K562 (cell line): Measurements from ENCODE around the gene NRXN3.

Source experiments
- CBX1 ChIP-seq: sonication (generic); IDR thresholded peaks from 2 replicates; pipeline ENCODE4 v1.6.1; 2016; ENCODE audit warnings: antibody characterized with exemption, low read depth, mild to moderate bottlenecking
- ESRRA ChIP-seq: fragments of 450-650 bp; IDR thresholded peaks from 2 replicates; pipeline ENCODE4 v1.6.1; 2014; ENCODE audit warnings: low read depth, mild to moderate bottlenecking, moderate library complexity, borderline replicate concordance
- MTA3 ChIP-seq: fragments of 450-650 bp; formaldehyde crosslinking; IDR thresholded peaks from 2 replicates; pipeline ENCODE4 v1.6.1; 2017; ENCODE audit warnings: mild to moderate bottlenecking, borderline replicate concordance
- NRF1 ChIP-seq, 2 experiments: fragments of 450-650 bp; IDR thresholded peaks in 1 of 2; conservative IDR thresholded peaks in 1 of 2; 2 replicates each; pipeline ENCODE4 v1.6.1; 2014; ENCODE audit warnings: mild to moderate bottlenecking in 2 of 2
- POLR2A ChIP-seq: fragments of 450-650 bp; conservative IDR thresholded peaks from 2 replicates; pipeline ENCODE4 v1.6.1; 2016
- RAD21 ChIP-seq, 2 experiments: fragments of 250-450 bp in 1 of 2; fragments of 450-650 bp in 1 of 2; sonication (Bioruptor Pico) in 1 of 2; formaldehyde crosslinking in 1 of 2; IDR thresholded peaks in 1 of 2; conservative IDR thresholded peaks in 1 of 2; 2 replicates each; pipeline versions ENCODE4 v1.4.0 to v1.8.0; 2020 to 2022; ENCODE audit warnings: mild to moderate bottlenecking in 2 of 2, moderate library complexity in 1 of 2
- ZBED1 ChIP-seq: IDR thresholded peaks from 2 replicates; pipeline ENCODE4 v1.6.1; 2014
- ZFP30 ChIP-seq: fragments of 250-450 bp; sonication (Bioruptor Pico); IDR thresholded peaks from 2 replicates; pipeline ENCODE4 v1.8.0; 2022; ENCODE audit warnings: moderate library complexity, mild to moderate bottlenecking, inconsistent platforms, borderline replicate concordance
- ZNF561 ChIP-seq: fragments of 450-650 bp; formaldehyde crosslinking; conservative IDR thresholded peaks from 2 replicates; pipeline ENCODE4 v1.4.0; 2020; ENCODE audit warnings: mild to moderate bottlenecking, moderate library complexity
- TF ChIP-seq, protein P1 (sequence below): sonication (generic); formaldehyde crosslinking; IDR thresholded peaks from 2 replicates; pipeline ENCODE4 v1.8.0; 2023; ENCODE audit warnings: mild to moderate bottlenecking, missing genetic modification reagents
- TF ChIP-seq, protein P2 (sequence below), 2 experiments: fragments of 450-650 bp in 1 of 2; sonication (generic) in 1 of 2; formaldehyde crosslinking in 1 of 2; IDR thresholded peaks; 2 replicates each; pipeline versions ENCODE4 v1.7.1 to v1.9.0; 2016 to 2022; ENCODE audit warnings: inconsistent platforms in 1 of 2, mild to moderate bottlenecking in 1 of 2, missing genetic modification reagents in 1 of 2

DNA sequence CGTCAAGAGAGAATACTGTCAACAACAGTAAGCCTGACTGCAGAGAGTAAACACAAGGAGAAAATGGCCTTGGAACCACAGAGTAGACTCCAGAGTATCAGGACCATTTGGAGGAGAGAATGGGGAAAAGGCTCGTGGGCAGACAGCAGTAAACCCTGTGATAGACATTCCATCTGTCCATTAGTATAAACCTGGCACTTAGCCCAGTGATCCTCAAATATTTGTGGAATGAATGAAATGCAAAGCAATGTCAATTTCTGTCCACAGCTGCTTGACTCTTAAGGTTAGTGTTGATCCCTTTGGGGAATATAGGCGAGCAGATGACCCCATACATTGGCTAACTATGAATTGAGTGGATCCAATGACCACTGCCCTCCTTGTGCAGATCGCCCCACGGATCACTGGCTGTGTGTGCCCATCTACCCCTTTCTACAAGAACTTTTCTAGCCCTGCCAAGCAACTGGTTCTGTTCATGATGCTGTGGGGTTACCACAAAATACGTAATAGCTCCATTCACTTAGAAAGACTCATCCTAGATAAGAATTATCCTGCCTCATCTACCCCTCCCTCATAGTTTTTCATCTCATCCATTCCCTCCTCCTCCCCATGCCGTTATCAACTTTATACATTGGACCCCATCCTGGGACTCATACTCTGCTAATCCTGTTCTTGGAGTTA lies 846.8 kb downstream of the NRXN3 start:
- TF ChIP-seq NRF1 (conservative IDR thresholded peaks at IDR 0.05 in 1 of 2, IDR thresholded peaks at IDR 0.05 in 1 of 2) (no peak), POLR2A (no peak), ESRRA (no peak), RAD21 (CRISPR knock-in tag; conservative IDR thresholded peaks at IDR 0.05 in 1 of 2, IDR thresholded peaks at IDR 0.05 in 1 of 2) (no peak), ZFP30 (no peak), ZBED1 (no peak), ZNF561 (CRISPR knock-in tag) (no peak), CBX1 (no peak), MTA3 (no peak)
- TF ChIP-seq, protein P1, sequence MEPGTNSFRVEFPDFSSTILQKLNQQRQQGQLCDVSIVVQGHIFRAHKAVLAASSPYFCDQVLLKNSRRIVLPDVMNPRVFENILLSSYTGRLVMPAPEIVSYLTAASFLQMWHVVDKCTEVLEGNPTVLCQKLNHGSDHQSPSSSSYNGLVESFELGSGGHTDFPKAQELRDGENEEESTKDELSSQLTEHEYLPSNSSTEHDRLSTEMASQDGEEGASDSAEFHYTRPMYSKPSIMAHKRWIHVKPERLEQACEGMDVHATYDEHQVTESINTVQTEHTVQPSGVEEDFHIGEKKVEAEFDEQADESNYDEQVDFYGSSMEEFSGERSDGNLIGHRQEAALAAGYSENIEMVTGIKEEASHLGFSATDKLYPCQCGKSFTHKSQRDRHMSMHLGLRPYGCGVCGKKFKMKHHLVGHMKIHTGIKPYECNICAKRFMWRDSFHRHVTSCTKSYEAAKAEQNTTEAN, result no peak
- TF ChIP-seq, protein P2, sequence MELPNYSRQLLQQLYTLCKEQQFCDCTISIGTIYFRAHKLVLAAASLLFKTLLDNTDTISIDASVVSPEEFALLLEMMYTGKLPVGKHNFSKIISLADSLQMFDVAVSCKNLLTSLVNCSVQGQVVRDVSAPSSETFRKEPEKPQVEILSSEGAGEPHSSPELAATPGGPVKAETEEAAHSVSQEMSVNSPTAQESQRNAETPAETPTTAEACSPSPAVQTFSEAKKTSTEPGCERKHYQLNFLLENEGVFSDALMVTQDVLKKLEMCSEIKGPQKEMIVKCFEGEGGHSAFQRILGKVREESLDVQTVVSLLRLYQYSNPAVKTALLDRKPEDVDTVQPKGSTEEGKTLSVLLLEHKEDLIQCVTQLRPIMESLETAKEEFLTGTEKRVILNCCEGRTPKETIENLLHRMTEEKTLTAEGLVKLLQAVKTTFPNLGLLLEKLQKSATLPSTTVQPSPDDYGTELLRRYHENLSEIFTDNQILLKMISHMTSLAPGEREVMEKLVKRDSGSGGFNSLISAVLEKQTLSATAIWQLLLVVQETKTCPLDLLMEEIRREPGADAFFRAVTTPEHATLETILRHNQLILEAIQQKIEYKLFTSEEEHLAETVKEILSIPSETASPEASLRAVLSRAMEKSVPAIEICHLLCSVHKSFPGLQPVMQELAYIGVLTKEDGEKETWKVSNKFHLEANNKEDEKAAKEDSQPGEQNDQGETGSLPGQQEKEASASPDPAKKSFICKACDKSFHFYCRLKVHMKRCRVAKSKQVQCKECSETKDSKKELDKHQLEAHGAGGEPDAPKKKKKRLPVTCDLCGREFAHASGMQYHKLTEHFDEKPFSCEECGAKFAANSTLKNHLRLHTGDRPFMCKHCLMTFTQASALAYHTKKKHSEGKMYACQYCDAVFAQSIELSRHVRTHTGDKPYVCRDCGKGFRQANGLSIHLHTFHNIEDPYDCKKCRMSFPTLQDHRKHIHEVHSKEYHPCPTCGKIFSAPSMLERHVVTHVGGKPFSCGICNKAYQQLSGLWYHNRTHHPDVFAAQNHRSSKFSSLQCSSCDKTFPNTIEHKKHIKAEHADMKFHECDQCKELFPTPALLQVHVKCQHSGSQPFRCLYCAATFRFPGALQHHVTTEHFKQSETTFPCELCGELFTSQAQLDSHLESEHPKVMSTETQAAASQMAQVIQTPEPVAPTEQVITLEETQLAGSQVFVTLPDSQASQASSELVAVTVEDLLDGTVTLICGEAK (IDR thresholded peaks at IDR 0.05), result no peak
- TF ChIP-seq, protein P2 (CRISPR knock-in tag; IDR thresholded peaks at IDR 0.05), result no peak
